M059J (cell line): ENCODE data around the gene GRK6. TPM values are rescaled to one million over a fixed set of nuclear protein-coding genes. Genes with fewer than 3 reads are reported as not detected.

ENCODE experiments used
- DNase-seq: peaks from one replicate; pipeline ENCODE4 v3.0.0-alpha.2; 2012; ENCODE audit warnings: low read depth
- total RNA-seq: library from RNA; depleted of rRNA; stranded (reverse); fragments of >200 nt; shearing (Covaris generic); gene quantifications from 2 replicates; pipeline ENCODE4 v1.2.3, GENCODE V29; 2014

The GRK6 gene
- total RNA-seq, 1 experiment from 2014 or later: 37.3 TPM

DNA sequence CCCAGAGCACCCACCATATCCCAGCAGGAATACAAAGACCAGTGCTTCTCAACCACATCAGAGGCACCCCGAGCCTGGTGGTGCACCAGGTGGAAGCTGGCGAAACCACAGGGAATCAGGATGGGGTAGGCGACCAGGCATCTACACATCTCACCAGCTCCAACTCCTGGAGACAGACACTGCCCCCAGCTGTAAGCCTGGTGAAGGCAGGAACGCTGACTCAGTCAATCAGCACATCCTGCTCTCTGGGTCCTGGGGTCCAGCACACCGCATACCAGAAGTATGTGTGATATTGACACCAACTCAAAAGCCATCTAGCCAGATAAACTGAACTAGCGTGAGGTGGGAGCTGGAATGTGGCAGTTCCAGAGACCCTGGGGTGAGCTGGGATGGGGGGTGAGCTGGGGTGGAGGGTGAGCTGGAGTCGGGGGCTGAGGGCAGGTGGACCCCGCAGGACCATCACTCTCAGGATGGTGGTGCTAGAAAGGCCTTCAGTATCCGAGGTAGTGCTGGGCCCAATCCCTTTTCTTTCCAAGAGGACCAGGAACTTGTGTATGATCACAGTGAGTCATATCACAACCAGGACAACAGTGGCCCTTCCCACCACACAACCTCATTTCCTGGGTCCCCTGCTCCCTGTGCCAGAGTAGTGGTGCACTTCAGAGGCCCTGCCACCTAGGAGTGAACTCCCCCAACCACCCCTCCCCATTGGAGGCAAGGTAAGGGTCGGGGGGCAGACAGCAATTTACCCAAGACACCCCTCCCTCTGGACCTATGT is 44.5 kb downstream of the GRK6 start:
- DNase-seq: peak; percentile 47

DNA sequence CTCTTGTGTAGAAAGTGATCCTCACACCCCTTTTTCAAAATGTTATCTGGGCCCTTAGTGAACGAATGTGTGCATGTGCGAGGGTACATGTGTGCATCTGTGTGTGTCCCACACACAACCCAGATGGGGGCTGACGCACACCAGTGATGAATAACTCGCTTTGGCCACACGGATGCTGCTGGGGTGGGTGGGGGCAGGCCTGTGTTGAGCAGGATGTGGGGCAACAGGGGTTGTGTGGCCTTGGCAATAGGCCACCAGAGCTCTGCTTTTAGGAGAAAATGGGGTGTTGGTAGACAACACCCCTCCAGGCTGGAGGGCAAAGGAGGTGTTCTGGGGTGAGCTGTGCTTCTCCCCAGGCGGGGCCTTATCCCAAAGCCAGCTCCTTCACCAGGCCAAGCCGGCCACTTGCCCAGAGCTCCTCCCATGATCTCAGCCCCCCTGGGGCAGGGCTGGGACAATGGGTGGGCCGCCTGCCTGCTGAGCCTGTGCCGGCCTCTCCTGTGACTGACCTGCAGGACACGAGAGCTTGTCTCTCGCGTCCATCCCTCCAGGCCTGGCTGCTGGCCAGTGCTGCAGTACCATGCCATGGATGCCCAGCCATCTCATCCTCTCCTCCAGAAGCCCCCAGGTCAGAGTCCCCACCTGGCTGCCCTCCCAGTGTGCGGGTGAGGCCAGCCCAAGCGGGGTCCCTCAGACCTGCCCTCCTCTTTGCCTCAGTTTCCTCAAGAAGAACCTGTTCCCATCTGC is 45.3 kb downstream of the GRK6 start:
- no peak for DNase-seq

DNA sequence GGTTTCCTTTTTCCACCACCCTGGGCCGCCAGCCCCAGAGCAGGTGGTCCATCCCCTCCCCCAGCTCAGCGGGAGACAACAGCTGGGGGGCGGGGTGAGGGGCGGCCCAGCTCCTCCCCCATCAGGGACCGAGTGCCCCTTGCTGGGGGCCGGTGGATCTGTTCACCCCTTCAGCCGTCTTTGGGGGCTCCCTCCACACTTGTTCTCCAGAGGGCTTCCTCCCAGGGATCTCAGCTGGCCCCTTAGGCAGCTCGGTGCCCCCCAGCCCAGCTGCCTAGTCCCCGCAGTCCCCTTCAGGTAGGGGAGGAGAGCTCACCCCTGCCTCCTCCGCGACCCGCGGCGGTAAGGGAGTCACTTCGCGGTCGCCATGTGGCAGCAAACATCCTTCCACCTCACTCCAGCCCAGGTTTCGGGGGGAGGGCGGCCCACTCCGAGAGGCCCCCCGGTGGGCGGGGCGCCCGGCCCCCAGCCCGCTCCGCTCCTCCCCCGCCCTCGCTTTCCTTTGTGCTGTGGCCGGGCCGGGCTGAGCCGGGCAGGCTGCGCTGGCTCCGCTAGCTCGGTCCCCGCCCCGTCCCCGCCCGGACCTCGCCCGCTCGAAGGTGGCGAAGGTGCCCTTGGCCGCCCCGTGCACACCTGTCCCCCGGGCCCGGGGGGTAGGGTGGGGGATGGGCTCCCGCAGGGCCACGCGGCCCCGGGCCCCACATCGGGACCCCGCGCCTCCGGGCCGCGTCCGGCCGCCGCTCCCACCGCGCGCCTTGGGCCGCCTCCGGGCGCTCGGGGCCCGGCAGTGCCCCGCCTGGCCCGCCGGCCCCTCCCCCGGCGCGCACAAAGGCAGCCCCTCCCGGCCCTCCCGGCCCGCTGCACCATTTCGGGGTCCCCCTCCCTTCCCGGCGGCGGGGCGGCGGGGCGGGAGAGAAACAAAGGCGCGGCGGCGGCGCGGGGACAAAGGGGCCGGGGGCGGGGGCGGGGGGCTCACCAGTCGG is 46.3 kb downstream of the GRK6 start:
- DNase-seq: peak; percentile 50

DNA sequence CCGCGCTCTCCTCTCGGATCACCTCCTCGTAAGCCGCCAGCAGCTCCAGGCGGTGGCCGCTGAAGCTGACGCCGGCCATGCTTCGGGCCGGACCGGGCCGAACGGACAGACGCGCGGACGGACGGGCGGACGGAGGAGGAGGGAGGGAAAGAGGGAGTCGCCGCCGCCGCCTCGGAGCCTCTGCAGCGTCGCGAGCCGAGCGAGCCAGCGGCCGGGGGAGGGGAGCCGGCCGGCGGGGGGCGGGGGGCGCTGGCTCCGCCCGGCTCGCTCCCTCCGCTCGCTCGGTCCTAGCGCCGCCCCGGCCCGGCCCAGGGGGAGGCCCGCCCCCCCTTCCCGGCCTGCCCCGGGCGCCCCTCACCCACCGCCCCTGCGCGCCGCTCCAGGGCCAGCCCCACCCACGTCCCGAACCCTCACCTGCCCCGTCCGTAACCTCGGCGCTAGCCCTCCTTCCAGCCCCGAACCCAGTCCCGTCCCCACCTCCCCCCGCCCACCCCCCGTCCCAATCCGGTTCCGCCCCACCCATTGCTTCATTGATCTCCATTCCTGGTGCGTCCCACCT is 47.0 kb downstream of the GRK6 start, which contains the start of gene DBN1:
Gene DBN1, minus strand, starts transcription at position 192 of the 559 bp plus-strand sequence. Its CDS starts 113 bp downstream, at position 79.
- peak; percentile 53 for DNase-seq

DNA sequence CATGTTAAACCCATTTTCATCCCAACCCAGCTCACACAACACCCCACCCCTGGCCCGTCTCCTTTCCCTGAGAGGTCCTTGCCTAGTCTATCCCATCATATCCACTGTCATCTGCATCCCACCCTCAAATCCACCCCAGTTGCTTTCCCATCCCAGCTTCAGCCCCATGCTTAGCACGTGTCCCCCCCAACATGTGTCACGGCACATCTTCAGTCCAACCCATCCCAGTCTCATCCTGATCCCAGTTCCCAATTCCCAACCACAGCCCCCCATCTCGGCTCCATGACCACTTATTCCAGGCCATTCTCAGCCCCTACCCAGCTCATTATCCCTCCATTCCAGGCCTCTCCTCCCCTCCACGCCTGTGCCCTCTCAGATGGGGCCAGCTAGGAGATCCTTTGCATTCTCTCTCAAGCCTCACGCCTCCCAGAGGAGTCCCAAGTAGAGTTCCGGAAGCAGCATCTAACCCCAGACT is 47.6 kb downstream of the GRK6 start:
- peak; percentile 17 for DNase-seq

DNA sequence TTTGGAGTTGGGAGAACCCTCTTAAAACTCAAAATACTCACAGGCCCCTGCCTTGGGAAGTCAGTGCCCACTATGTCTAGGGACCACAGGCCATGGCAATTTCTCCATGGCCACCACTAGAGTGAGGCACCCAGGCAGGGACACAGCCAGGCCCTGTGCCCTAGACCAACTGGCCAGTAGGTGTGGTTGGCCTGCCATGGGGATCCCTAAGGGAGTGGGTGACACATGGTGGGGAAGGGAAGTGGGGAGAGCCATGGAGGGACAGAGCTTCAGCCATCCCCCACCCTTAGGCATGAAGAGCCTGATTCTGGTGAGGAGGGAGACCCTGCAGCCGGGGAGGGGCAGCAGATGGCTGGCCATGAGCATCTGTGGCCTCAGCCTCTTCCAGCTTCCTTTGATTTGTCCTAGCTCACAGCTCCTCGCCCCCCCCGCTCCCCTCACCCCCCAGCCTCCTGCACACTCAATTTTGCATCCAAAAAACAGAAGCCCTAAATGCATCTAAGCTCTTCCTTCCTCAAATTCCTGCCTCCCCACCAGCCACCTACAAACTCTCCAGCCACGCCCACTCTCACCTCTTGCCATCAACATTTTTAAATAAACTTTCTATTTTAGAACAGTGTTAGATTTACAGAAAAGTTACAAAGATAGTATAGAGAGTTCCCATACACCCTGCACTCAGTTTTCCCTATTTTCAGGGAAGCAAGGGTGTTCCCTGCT is 48.5 kb downstream of the GRK6 start:
- peak; percentile 32 for DNase-seq

DNA sequence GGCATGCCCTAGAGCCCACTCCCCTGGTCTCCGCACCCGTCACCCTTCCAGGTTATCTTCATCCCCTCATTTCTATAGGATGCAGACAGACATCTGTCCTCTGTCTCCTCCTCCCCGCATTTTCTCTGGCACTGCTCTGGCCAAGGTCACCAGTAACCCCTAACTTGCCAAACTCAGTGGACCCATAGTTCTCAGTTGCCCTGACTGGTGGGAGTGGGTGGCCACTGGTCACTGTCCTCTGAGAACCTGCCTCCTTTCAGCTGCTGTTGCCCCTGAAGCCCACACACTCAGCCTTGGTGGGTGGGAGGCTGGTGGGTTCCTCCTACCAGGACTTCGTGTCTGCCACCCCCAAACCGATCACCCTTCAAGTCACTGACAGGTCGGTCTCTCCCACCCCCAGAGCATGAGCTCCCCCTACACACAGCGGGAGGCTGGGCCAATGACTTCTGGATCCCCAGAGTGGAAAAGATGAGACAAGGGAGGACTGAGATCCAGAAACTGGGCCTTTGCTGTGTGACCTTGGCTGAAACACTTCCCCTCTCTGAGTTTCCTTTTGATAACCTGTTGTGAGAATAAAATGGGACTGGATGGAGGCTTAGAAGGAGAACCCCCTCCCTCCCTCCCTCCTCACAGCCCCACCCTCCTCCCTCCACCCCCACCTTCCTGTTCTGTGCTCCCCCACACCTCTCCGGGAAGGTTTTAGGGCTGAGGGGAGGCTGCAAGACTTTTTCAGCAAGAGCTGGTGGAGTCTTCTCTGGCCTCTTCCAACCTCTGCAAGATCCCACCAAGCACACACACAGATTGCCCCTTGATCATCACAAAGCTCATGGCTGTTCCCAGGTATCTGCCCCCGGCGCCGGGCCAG is 49.3 kb downstream of the GRK6 start:
- no peak for DNase-seq

DNA sequence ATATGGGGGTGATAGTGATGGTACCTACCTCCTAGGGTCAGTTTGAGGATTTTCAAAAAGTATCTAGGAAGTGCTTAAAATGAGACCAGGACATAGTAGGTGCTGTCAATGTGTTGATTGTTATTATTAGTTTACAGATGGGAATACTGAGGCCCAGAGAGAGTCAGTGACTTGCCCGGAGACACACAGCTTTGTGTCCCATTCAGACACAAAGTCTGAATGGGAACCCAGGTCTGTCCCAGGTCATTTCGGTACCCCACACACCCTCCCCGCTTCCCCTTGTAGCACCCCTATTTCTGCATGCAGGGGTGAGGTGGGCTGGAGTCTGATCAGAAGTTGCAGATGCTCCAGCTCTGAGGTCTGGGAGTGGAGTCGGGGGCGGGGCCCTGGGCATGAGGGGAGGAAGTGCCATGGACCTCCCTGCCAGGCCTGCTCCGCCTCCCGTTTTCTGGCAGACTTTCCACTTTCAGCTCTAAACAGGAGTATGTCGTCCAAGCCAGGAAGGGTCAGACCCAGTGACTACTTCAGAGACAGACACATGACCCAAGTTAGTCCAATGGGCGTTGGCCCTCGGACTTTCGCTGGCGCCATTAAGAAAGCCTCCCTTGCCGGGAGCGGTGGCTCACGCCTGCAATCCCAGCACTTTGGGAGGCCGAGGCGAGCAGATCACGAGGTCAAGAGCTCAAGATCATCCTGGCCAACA is 50.2 kb downstream of the GRK6 start:
- peak; percentile 63 for DNase-seq

DNA sequence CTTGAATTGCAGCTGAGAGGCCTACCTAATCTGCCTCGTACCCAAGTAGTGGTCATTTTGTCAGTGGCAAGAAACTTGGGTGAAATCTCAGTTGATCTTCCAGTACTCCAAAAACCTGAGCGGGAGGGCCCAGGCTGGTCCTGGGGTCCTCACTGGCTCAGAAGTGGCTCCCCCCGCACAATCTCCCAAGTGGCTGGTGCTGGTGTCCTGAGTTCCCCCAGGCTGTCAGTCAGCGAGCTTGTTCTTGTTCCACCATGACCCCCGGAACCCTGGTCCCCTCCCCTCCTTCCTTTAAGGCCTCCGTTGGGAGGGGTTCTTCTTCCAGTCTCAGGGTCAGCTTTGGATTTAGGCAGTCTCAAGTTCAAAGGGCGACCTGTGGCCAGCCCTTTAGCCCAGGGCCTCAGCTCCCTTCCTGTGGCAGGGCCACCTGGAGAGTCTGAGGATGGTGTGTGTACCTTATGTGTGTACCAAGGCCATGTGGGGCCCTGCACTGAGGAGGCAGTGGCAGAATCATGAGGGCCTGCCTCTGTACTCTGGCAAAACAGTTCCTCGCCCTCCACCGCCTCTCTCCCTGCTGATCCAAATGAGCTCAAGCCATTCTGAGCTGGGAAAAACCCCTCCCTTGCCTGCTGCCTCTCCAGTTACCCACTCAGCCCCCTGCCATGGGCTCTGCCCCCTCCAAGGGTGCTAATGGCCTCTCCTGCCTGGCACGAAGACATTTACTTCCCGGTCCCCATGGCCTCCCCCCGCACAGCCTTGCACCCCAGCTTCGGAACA is 51.4 kb downstream of the GRK6 start:
- DNase-seq: peak; percentile 29

DNA sequence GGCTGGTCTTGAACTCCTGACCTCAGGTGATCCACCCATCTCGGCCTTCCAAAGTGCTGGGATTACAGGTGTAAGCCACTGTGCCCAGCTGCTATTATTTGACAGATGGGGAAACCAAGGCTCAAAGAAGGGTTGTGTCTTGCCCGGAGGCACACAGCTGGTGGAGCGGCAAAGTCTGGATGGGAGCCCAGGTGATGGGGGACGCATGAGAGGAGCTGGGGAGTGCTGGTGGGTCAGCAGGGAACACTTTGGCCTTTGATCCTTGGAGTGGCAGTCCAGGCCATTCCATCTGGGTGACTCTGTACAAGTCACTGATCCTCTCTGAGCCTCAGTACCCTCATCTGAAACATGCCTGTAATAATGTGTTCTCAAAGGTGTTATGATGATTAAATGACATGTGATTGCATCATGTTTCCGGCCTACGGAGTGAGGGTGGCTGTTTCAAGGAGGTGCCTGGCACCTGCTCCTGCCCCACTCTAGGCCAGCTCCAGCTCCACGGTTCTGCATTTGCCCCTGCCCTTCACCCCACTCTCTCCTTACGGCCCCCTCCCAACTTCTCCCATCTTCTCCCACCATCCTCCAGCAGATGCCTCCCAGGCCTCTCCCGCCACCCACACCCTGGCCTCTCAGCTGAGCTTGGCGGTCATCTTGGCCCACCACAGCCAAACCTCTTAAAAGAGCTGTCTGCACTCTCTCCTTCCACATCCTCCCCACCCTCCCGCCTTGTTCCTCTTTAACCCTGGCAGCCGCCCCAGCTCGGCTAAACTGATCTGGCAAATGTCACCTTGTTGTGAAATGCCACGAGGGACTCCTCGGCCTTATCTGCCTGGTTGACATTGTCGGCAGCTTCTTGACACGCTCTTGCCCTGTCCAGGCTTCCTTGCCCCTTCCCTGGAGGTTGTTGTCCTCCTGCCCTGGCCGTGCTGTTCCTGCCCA is 52.5 kb downstream of the GRK6 start:
- DNase-seq: peak; percentile 35

DNA sequence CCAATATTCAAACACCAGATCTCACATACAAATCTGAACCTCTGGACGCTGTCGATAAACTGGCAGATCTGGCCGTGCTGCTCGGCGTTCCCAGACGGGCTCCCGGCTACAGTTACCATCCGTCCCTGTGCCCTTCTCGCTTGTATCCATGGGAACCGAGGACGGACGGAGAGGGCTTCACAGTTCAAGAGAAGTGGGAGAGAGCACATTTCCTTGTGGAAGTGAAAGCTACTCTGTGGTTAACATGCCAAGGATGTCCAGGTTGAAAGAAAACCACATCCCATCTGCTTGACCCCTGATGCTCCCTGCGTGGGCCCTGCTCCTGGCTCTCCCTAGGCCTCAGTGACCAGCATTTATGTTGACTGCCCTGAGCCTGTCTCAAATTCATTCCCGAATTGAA is 53.3 kb downstream of the GRK6 start:
- DNase-seq: peak; percentile 49

DNA sequence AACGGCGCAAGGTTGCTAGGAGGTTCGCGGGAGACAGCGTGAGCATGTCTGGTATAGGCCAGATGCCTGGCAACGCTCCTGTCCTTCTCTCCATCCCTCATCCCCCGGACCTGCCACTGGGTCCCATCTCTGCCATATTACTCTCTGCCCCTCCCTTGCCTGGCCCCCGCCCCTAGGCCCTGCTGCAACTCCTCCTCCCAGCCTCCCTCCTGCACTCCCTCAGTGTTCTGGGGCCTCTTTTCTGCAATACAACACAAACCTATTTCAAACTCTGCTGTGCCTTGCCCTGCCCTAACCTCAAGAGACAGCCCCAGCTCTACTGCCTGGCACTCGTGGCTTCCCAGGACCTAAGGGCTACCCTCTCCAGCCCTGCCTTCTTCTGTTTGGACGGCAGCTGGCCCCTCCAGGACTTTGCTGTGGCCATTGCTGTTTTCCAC is 55.9 kb downstream of the GRK6 start:
- DNase-seq: peak; percentile 18

DNA sequence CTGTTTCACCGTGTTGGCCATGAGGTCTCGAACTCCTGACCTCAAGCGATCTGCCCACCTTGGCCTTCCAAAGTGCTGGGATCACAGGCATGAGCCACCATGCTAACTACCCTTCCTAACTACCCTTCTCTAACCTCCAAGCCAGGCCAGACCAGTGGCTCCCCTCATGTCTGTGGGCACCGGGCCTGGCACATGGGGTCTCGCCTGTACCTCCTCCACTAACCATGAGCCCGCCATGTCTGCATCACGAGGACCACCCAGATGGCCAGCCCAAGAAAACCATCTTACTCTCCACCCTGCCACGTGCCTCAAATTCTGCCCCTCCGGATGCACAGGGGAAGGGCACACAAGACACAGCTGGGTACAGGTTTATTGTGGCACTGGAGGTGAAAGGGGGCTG is 56.6 kb downstream of the GRK6 start:
- DNase-seq: no peak

DNA sequence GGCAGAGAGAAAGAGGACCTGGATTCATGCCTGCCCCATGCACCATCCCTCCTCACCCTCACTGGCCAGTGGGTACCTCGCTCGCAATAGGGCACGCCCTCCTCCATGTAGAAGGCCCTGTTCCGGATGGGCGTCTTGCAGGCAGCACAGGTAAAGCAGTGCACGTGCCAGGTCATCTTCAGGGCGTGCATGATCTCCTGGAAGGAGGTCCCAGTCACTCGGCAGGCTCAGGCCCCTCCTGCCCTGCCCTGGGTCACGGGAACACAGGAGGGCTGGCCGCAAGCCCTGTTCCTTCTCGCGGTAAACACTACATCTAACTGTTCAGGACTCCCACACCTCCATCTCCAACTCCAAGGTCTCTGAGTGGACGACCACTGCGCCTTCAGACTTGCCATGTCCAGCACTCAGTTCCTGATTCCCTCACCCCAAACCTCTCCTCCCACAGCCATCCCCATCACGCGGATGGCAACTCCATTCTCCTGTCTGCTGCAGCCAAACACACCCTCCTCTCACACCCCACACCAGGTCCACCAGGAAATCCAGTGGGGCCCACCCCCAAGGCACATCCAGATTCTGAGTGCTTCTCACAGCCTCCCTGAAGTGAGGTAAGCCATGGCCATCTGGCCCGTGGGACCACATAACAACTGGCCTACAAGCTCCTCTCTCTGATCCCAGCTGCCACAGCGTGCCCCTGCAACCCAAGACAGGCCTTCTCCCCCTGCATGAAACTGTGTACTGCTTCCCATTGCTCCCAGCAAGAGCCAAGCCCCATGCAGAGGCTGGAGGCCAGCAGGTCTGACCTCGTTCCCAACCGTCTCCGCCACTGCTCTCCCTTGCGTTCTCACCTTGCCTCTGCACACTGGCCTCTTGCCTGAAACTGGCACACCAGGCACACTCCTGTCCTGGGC is 57.8 kb downstream of the GRK6 start:
- peak; percentile 15 for DNase-seq

DNA sequence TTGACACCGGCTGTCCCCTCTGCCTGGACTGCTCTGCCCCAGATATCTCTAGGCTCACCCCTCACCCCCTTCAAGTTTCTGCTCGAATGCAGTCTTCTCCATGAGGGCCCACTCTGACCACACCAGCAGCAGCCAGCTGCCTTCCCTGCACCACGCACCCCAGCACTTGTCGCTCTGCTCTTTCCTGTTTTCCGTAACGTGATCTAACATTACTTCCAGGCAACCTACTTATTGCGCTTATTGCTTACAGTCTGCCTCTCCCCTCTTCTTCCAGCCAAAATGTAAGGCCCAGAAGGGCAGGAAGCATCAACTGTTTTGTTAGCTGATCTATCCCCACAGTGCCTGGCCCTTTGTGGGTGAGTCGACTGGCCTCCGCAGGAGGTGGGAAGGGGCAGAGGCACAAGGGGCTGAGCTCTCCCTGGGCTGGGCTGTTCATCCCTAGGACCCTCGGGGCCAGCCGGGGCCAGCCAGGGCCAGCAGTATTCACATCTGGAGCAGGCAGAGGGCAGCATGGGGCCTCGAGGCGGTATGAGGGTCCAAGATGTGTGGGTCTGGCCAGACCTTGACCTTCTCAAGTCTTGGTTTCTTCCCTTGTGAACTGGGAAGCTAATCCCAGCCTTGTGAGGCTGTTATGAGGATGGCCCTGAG is 58.5 kb downstream of the GRK6 start:
- DNase-seq: no peak
